IMR-90 (cell line): Measurements from ENCODE around the gene PARD3. TPM values are rescaled to one million over a fixed set of nuclear protein-coding genes. Genes with fewer than 3 reads are reported as not detected.

Experiments
- ATAC-seq: fragments of 200-7000 bp; cut with Tn5 transposase; 2 replicates; pipeline ENCODE4 v1.9.1; 2020; ENCODE audit warnings: low read depth, mild to moderate bottlenecking, moderate library complexity
- BruUV-seq: library from RNA; stranded (reverse); fragments of 400-500 nt; replicated peaks from 2 replicates; lab custom pipeline; 2021; lab: Mats Ljungman, UMichigan
- CTCF ChIA-PET: fragments of 300-600 bp; formaldehyde crosslinking; extraction: SDS; loops from one replicate; lab custom pipeline; 2021; ENCODE audit warnings: antibody characterized with exemption; lab: Yijun Ruan, JAX
- POLR2A ChIA-PET: fragments of 300-600 bp; sonication (Branson Sonifier 250); formaldehyde crosslinking; loops from one replicate; lab custom pipeline; 2022; ENCODE audit warnings: antibody characterized with exemption; ENCODE audit not compliant: unreplicated experiment; lab: Charles Lee
- DNase-seq: peaks from one replicate; pipeline ENCODE4 v3.0.0; 2013
- H2AFZ ChIP-seq: replicated peaks from 2 replicates; pipeline ENCODE3; 2013; ENCODE audit warnings: low read length, mild to moderate bottlenecking; ENCODE audit not compliant: poor library complexity
- H2AK5ac ChIP-seq: 2 replicates; pipeline ENCODE4 v1.6.1; 2013; ENCODE audit warnings: low read depth, low read length, inconsistent platforms
- H2AK9ac ChIP-seq: replicated peaks from 2 replicates; pipeline ENCODE3; 2013; ENCODE audit warnings: mild to moderate bottlenecking, low read depth, low read length, moderate library complexity; ENCODE audit not compliant: poor library complexity
- H2BK120ac ChIP-seq: 2 replicates; pipeline ENCODE4 v1.6.1; 2013; ENCODE audit warnings: low read depth, low read length, inconsistent platforms
- H2BK15ac ChIP-seq: 3 replicates; pipeline ENCODE4 v1.6.1; 2013; ENCODE audit warnings: low read depth, low read length, inconsistent platforms
- H2BK20ac ChIP-seq: 2 replicates; pipeline ENCODE4 v1.6.1; 2013; ENCODE audit warnings: low read depth, mild to moderate bottlenecking, inconsistent platforms, low read length, moderate library complexity
- H2BK5ac ChIP-seq: 2 replicates; pipeline ENCODE4 v1.6.1; 2013; ENCODE audit warnings: mild to moderate bottlenecking, low read depth, low read length, inconsistent platforms; ENCODE audit not compliant: poor library complexity, severe bottlenecking
- H3K14ac ChIP-seq: replicated peaks from 2 replicates; pipeline ENCODE4 v1.6.1; 2013; ENCODE audit warnings: low read depth, low read length, inconsistent platforms
- H3K18ac ChIP-seq: 2 replicates; pipeline ENCODE4 v1.6.1; 2013; ENCODE audit warnings: low read depth, low read length, control low read depth
- H3K23ac ChIP-seq: 2 replicates; pipeline ENCODE4 v1.6.1; 2013; ENCODE audit warnings: low read depth, low read length, inconsistent platforms
- H3K27ac ChIP-seq: 2 replicates; pipeline ENCODE4 v1.5.1; 2013; ENCODE audit warnings: mild to moderate bottlenecking, control low read depth, low read length; ENCODE audit not compliant: insufficient read depth
- H3K27me3 ChIP-seq: 2 replicates; pipeline ENCODE4 v1.6.1; 2013; ENCODE audit warnings: low read length; ENCODE audit not compliant: control insufficient read depth, insufficient read depth
- H3K36me3 ChIP-seq: 2 replicates; pipeline ENCODE4 v1.6.1; 2013; ENCODE audit warnings: low read length, mixed read lengths; ENCODE audit not compliant: control insufficient read depth, insufficient read depth
- H3K4ac ChIP-seq: 2 replicates; pipeline ENCODE4 v1.6.1; 2013; ENCODE audit warnings: low read depth, low read length, inconsistent platforms
- H3K4me1 ChIP-seq: 2 replicates; pipeline ENCODE4 v1.6.1; 2013; ENCODE audit warnings: low read length, mixed read lengths; ENCODE audit not compliant: control insufficient read depth, insufficient read depth
- H3K4me2 ChIP-seq: 2 replicates; pipeline ENCODE4 v1.6.1; 2013; ENCODE audit warnings: low read depth, mild to moderate bottlenecking, control low read depth, low read length, moderate library complexity
- H3K4me3 ChIP-seq: 2 replicates; pipeline ENCODE4 v1.5.1; 2013; ENCODE audit warnings: low read depth, mild to moderate bottlenecking, control low read depth, low read length, moderate library complexity; ENCODE audit not compliant: insufficient read depth
- H3K56ac ChIP-seq: 2 replicates; pipeline ENCODE4 v1.6.1; 2013; ENCODE audit warnings: low read length, inconsistent platforms; ENCODE audit not compliant: insufficient read depth; ENCODE audit errors: extremely low read depth
- H3K79me1 ChIP-seq, 2 experiments: 2 replicates each; pipeline ENCODE4 v1.6.1; 2013; ENCODE audit warnings: low read length in 2 of 2, inconsistent platforms in 1 of 2, low read depth in 1 of 2
- H3K9ac ChIP-seq: 2 replicates; pipeline ENCODE4 v1.6.1; 2013; ENCODE audit warnings: low read depth, low read length, control low read depth
- H3K9me1 ChIP-seq: 2 replicates; pipeline ENCODE4 v1.6.1; 2013; ENCODE audit warnings: low read length, inconsistent platforms; ENCODE audit not compliant: insufficient read depth
- H3K9me3 ChIP-seq: 2 replicates; pipeline ENCODE4 v1.6.1; 2013; ENCODE audit warnings: low read length; ENCODE audit not compliant: control insufficient read depth, insufficient read depth
- H4K20me1 ChIP-seq: 2 replicates; pipeline ENCODE4 v1.6.1; 2013; ENCODE audit warnings: low read length, inconsistent platforms; ENCODE audit not compliant: insufficient read depth
- H4K5ac ChIP-seq: 2 replicates; pipeline ENCODE4 v1.6.1; 2013; ENCODE audit warnings: mild to moderate bottlenecking, low read depth, low read length, control low read depth
- H4K8ac ChIP-seq, 2 experiments: 2 replicates each; pipeline ENCODE4 v1.6.1; 2013; ENCODE audit warnings: low read depth in 2 of 2, low read length in 2 of 2, control low read depth in 1 of 2, inconsistent platforms in 1 of 2
- H4K91ac ChIP-seq: 2 replicates; pipeline ENCODE4 v1.6.1; 2013; ENCODE audit warnings: low read depth, low read length, inconsistent platforms; ENCODE audit not compliant: insufficient read depth
- CEBPB ChIP-seq: IDR thresholded peaks from 2 replicates; pipeline ENCODE4 v1.6.1; 2012; ENCODE audit warnings: low read depth, low read length, improper control_type of control experiment
- CTCF ChIP-seq: conservative IDR thresholded peaks from 2 replicates; pipeline ENCODE4 v1.5.1; 2012; ENCODE audit warnings: mild to moderate bottlenecking, low read depth, low read length, improper control_type of control experiment
- MAFK ChIP-seq: IDR thresholded peaks from 2 replicates; pipeline ENCODE4 v1.6.1; 2012; ENCODE audit warnings: low read depth, low read length, improper control_type of control experiment
- RAD21 ChIP-seq: IDR thresholded peaks from 2 replicates; pipeline ENCODE4 v1.6.1; 2012; ENCODE audit warnings: low read length, improper control_type of control experiment
- RCOR1 ChIP-seq: IDR thresholded peaks from 2 replicates; pipeline ENCODE4 v1.6.1; 2012; ENCODE audit warnings: mild to moderate bottlenecking, low read length, improper control_type of control experiment; ENCODE audit not compliant: insufficient replicate concordance
- RFX5 ChIP-seq: IDR thresholded peaks from 2 replicates; pipeline ENCODE4 v1.8.0; 2012; ENCODE audit warnings: low read depth, mild to moderate bottlenecking, low read length, moderate library complexity
- SMC3 ChIP-seq: fragments of 150-350 bp; IDR thresholded peaks from 2 replicates; pipeline ENCODE4 v1.6.1; 2016; ENCODE audit warnings: low read depth, mild to moderate bottlenecking, antibody characterized with exemption, low read length, moderate library complexity
- USF2 ChIP-seq: fragments of 150-350 bp; IDR thresholded peaks from 2 replicates; pipeline ENCODE4 v1.6.1; 2017; ENCODE audit warnings: mild to moderate bottlenecking, antibody characterized with exemption, low read length, low read depth
- WGBS, 2 experiments: methylation state at CpG; one replicate each; pipeline versions ENCODE4 v1.1.5 to v1.1.7; 2013; ENCODE audit warnings: missing lambda C conversion rate in 2 of 2; ENCODE audit not compliant: insufficient read length in 1 of 2; ENCODE audit errors: extremely low coverage in 2 of 2; 5-methylcytosine and 5-hydroxymethylcytosine counted together
- dilution Hi-C: fragments of 300-500 bp; cut with HindIII; formaldehyde crosslinking; loops from one replicate; pipeline ENCODE4 v1.14.3; 2018; ENCODE audit warnings: low sequenced_read_pairs; ENCODE audit not compliant: unreplicated experiment
- in situ Hi-C: fragments of 300-500 bp; cut with MboI; formaldehyde crosslinking; loops from 3 replicates; pipeline ENCODE4 v1.14.3; 2019; ENCODE audit warnings: low sequenced_read_pairs, inconsistent platforms, mixed read lengths
- intact Hi-C: fragments of 100-400 bp; cut with micrococcal nuclease; formaldehyde crosslinking; loops from 2 replicates; pipeline ENCODE4 v1.10.0; 2022
- polyA plus RNA-seq, 3 experiments: library from polyadenylated mRNA; depleted of rRNA; stranded (reverse); fragments of >200 nt; gene quantifications; 2 replicates each; pipeline ENCODE4 v1.2.3, GENCODE V29; 2012; ENCODE audit warnings: low replicate concordance in 1 of 3
- total RNA-seq: library from RNA; depleted of rRNA; stranded (reverse); fragments of >200 nt; gene quantifications from 2 replicates; pipeline ENCODE4 v1.2.3, GENCODE V29; 2012

The PARD3 gene
- total and polyA plus RNA-seq, 2 of the 4 experiments (the other 2 are of a cell fraction), result 14.6 to 37.5 TPM

- intact Hi-C loops, result loop anchor here (10.0 kb wide), 1 partner anchor 254 kb away; no protein-coding TSS in a partner anchor
- POLR2A ChIA-PET, result no interaction called here
- BruUV-seq, result no TSS peak
These were observed 186.0 kb downstream of the PARD3 start for GRCh38 chr10:34629084-34629483.

More at GRCh38 chr10:34629084-34629483, 186.0 kb downstream of the PARD3 start:
- H3K23ac ChIP-seq, result no peak overlapping the region
- H2AFZ ChIP-seq, result no peak overlapping the region
- no peak overlapping the region for H2BK5ac ChIP-seq
- dilution Hi-C loops (no loop called here), in situ Hi-C loops (loop anchor here (25.0 kb wide), 1 partner anchor 842 kb away; no protein-coding TSS in a partner anchor)
- TF ChIP-seq CTCF (no peak), CEBPB (no peak), RAD21 (no peak), MAFK (no peak), USF2 (no peak), SMC3 (no peak), RFX5 (no peak), RCOR1 (no peak)
- no peak overlapping the region for H3K18ac ChIP-seq
- H3K4me2 ChIP-seq, result no peak overlapping the region
- H2BK120ac ChIP-seq, result no peak overlapping the region
- DNase-seq (no peak), ATAC-seq (no peak)
- no peaks in the 10 kb centered on the region for H3K27me3 ChIP-seq
- no peak overlapping the region for H4K91ac ChIP-seq
- no peak overlapping the region for H2BK15ac ChIP-seq
- H3K36me3 ChIP-seq, result no peaks in the 10 kb centered on the region
- H3K27ac ChIP-seq, result no peak overlapping the region
- H4K8ac ChIP-seq, result no peak overlapping the region
- no peak overlapping the region for H4K5ac ChIP-seq
- H3K4me1 ChIP-seq, result no peaks in the 10 kb centered on the region
- WGBS, 2 experiments, result no CpG with 5 or more reads among the region's 5 CpGs
- H3K4ac ChIP-seq, result no peak overlapping the region
- no peak overlapping the region for H2AK5ac ChIP-seq
- no peak overlapping the region for H3K14ac ChIP-seq
- H2AK9ac ChIP-seq, result no peak overlapping the region
- CTCF ChIA-PET, result interaction anchor here (1.2 kb wide), 1 partner anchor 9 kb away, joined by 4 read pairs; no protein-coding TSS in a partner anchor
- no peak overlapping the region for H3K56ac ChIP-seq
- no peak overlapping the region for H2BK20ac ChIP-seq
- H3K4me3 ChIP-seq, result no peak overlapping the region
- peaks cover 7 to 19% of the 10 kb centered on the region in 2 experiments for H3K79me1 ChIP-seq
- H3K9me1 ChIP-seq, result peaks cover 15% of the 10 kb centered on the region; the same call in 1 of the 2 replicates
- no peaks in the 10 kb centered on the region for H3K9me3 ChIP-seq
- no peaks in the 10 kb centered on the region; the same call in 1 of the 2 replicates for H4K20me1 ChIP-seq
- no peak overlapping the region for H3K9ac ChIP-seq
